Body of pancreas (tissue), 4 donors: ENCODE results near the gene COG6.

ENCODE experiments used
- POLR2A ChIP-seq, 3 donors: fragments of 450-650 bp; IDR thresholded peaks; one replicate each; pipeline ENCODE4 v1.6.1; 2016; ENCODE audit warnings: antibody characterized with exemption in 3 of 3, mild to moderate bottlenecking in 2 of 3
- TF ChIP-seq, protein P1 (sequence below), 7 experiments: fragments of 450-650 bp in 4 of 7; fragments of 200-600 bp in 3 of 7; sonication (generic) in 3 of 7; IDR thresholded peaks; one replicate each; pipeline ENCODE4 v1.5.1; 2016 to 2019; ENCODE audit warnings: antibody characterized with exemption in 7 of 7

DNA sequence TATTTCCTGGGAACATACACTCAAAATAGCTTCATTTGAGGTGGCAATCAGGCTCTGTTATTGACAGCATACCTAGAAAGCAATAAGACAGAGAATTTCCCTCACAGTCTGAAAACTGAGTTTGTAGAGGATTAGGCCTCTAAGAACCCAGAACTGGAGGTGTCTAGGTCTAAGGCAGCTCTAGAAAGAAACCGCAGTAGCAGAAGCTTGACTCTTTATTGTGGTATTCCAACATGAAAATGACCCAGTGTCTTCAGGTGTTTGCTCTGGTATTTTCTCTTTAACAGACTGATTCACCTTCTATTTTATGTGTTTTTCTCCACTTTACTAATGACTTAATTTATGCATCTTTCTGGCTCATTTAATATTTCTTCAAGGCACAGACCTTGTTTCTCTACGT lies 8.5 kb downstream of the COG6 start:
- TF ChIP-seq, protein P1, sequence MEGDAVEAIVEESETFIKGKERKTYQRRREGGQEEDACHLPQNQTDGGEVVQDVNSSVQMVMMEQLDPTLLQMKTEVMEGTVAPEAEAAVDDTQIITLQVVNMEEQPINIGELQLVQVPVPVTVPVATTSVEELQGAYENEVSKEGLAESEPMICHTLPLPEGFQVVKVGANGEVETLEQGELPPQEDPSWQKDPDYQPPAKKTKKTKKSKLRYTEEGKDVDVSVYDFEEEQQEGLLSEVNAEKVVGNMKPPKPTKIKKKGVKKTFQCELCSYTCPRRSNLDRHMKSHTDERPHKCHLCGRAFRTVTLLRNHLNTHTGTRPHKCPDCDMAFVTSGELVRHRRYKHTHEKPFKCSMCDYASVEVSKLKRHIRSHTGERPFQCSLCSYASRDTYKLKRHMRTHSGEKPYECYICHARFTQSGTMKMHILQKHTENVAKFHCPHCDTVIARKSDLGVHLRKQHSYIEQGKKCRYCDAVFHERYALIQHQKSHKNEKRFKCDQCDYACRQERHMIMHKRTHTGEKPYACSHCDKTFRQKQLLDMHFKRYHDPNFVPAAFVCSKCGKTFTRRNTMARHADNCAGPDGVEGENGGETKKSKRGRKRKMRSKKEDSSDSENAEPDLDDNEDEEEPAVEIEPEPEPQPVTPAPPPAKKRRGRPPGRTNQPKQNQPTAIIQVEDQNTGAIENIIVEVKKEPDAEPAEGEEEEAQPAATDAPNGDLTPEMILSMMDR (IDR thresholded peaks at IDR 0.05): no peak
- no peak for TF ChIP-seq POLR2A (IDR thresholded peaks at IDR 0.05)
